Neural cell (in vitro differentiated cells): Measurements from ENCODE around the gene CNOT4.

Experiments
- EZH2 ChIP-seq: fragments of 200-600, 300-800 bp; shearing (Covaris generic), sonication (generic); IDR thresholded peaks from 2 replicates; pipeline ENCODE4 v1.6.1; 2014; ENCODE audit warnings: antibody characterized with exemption, low read length, borderline replicate concordance, mild to moderate bottlenecking; ENCODE audit not compliant: insufficient read depth, poor library complexity, severe bottlenecking
- POLR2AphosphoS5 ChIP-seq: IDR thresholded peaks from 2 replicates; pipeline ENCODE4 v1.6.1; 2012
- RAD21 ChIP-seq: fragments of 450-650 bp; conservative IDR thresholded peaks from 2 replicates; pipeline ENCODE4 v1.6.1; 2014; ENCODE audit warnings: antibody characterized with exemption, mild to moderate bottlenecking, moderate library complexity
- TF ChIP-seq, protein P1 (sequence below): fragments of 450-650 bp; IDR thresholded peaks from 2 replicates; pipeline ENCODE4 v1.5.1; 2014; ENCODE audit warnings: antibody characterized with exemption, mild to moderate bottlenecking, moderate library complexity; ENCODE audit not compliant: poor library complexity, severe bottlenecking

DNA sequence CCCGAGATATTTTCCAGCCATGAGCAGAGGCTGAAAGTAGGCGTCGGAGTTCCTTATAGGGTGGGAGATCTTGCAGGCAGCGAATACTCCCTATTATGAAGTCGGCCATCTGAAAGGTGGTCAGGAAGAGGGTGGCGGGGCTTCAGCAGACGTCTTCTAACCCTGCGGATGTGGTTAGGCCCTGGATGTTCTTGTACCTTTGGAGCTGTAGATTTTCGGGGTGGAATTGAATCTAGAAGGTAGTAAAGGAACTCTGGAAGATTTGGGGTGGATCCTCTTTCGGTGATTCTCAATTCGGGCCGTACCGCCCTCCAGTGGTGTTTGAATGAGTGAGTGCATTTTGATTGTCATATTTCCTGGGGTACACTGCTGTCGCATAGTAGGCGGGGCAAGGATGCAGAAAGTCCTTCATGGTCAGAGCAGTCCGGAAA is 48.5 kb upstream of the CNOT4 start:
- TF ChIP-seq, protein P1, sequence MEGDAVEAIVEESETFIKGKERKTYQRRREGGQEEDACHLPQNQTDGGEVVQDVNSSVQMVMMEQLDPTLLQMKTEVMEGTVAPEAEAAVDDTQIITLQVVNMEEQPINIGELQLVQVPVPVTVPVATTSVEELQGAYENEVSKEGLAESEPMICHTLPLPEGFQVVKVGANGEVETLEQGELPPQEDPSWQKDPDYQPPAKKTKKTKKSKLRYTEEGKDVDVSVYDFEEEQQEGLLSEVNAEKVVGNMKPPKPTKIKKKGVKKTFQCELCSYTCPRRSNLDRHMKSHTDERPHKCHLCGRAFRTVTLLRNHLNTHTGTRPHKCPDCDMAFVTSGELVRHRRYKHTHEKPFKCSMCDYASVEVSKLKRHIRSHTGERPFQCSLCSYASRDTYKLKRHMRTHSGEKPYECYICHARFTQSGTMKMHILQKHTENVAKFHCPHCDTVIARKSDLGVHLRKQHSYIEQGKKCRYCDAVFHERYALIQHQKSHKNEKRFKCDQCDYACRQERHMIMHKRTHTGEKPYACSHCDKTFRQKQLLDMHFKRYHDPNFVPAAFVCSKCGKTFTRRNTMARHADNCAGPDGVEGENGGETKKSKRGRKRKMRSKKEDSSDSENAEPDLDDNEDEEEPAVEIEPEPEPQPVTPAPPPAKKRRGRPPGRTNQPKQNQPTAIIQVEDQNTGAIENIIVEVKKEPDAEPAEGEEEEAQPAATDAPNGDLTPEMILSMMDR = peak; percentile 81
- TF ChIP-seq RAD21 (peak; percentile 78), EZH2 (no peak), POLR2AphosphoS5 (no peak)
